EL (cell line): Measurements from ENCODE around the gene MYO5A.
"Not testable (repeated sequence)": the region's sequence is repeated elsewhere in the genome, so short reads cannot be mapped to it uniquely, and the experiment has no call there.

ENCODE experiments used
- DNase-seq: peaks from one replicate; pipeline ENCODE4 v3.0.0-alpha.2; 2016

MYO5A gene

DNA sequence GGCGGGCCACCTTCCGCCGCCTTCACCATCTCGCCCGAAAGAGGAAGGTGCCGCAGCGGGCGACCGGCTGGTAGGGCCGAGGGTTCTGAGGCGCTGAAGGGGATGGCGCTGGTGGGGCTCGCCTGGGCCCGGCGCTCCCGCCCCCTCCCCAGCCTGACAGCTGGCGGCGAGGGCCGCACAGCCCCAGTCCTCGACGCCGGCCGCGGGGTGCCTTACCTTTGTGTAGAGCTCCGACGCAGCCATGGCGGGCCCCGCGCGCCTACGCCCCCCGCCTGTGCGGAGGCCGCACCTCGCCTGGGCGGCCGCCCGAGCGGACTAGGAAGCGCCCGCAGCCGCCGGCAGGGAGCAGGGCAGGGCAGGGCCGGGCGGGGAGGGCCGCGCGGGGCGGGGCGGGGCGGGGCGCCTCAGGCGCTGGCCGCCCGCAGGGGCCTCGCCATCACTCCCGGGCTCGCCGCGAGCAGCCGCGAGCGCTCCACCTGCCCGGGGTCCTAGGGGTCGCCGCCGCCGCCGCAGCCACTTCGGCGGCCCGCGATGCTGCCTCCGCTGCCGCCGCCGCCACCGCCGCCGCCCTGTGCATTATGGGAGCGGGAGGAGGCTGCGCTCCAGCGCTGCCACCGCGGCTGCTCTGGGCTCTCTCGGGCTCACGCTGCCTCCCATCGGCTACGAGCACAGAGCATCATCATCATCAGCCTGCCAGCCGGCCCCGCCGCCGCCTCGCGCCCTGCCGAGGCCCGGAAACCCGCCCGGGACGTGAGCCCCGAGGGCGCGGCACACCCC, at the start of gene MYO5A:
Gene MYO5A (minus strand): TSS at position 317 of the 777 bp plus-strand sequence. CDS start 74 bp downstream, at position 243.
- DNase-seq = peak; percentile 79

DNA sequence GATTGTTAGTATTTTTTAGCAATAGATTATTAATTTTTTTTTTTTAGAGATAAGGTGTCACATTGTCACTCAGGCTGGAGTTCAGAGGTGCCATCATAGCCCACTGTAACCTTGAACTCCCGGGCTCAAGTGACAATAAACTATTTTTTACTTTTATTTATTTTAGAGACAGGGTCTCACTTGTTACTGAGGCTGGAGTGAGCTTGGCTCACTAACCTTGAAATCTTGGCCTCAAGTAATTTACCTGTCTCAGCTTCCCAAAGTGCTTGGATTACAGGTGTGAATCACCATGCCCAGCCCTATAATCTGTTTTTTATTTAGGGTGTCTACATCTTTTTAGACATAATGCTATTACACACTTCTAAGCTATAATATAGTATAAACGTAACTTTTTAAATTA, 48.0 kb upstream of the MYO5A start:
- DNase-seq = no peak

DNA sequence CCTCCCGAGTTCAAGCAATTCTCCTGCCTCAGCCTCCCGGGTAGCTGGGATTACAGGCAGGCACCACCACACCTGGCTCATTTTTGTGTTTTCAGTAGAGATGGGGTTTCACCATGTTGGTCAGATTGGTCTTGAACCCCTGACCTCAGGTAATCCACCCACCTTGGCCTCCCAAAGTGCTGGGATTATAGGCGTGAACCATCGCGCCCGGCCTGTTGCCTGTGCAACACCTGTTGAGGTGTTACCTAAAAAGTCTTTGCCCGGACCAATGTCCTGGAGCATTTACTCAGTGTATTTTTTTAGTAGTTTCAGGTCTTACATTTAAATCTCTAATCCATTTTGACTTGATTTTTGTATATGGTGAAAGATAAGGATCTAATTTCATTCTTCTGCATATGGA, 46.9 kb upstream of the MYO5A start:
- not testable (repeated sequence) for DNase-seq

DNA sequence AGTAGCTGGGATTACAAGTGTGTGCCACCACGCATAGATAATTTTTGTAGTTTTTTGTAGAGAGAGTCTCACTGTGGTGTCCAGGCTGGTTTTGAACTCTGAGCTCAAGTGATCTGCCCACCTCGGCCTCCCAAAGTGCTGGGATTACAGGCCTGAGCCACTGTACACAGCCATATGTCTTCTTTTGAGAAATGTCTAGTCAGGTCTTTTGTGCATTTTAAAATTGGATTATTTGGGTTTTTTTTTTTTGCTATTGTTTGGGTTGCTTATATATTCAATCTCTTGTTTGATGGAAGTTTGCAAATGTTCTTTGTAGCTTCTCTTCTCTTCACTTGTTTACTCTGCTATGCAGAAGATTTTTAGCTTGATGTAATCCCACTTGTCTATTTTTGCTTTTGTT, 46.4 kb upstream of the MYO5A start:
- no peak for DNase-seq

DNA sequence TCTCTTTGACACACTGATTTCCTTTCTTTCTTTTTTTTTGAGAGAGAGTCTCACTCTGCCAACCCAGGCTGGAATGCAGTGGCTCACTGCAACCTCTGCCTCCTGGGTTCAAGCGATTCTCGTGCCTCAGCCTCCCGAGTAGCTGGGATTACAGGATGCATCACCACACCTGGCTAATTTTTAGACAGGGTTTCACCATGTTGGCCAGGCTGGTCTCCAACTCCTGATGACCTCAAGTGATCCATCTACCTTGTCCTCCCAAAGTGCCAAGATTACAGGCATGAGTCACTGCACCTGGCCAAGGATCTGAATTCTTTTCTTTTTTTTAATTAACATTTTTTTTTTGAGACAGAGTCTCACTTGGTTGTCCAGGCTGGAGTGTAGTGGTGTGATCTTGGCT, 45.9 kb upstream of the MYO5A start:
- DNase-seq = not testable (repeated sequence)

DNA sequence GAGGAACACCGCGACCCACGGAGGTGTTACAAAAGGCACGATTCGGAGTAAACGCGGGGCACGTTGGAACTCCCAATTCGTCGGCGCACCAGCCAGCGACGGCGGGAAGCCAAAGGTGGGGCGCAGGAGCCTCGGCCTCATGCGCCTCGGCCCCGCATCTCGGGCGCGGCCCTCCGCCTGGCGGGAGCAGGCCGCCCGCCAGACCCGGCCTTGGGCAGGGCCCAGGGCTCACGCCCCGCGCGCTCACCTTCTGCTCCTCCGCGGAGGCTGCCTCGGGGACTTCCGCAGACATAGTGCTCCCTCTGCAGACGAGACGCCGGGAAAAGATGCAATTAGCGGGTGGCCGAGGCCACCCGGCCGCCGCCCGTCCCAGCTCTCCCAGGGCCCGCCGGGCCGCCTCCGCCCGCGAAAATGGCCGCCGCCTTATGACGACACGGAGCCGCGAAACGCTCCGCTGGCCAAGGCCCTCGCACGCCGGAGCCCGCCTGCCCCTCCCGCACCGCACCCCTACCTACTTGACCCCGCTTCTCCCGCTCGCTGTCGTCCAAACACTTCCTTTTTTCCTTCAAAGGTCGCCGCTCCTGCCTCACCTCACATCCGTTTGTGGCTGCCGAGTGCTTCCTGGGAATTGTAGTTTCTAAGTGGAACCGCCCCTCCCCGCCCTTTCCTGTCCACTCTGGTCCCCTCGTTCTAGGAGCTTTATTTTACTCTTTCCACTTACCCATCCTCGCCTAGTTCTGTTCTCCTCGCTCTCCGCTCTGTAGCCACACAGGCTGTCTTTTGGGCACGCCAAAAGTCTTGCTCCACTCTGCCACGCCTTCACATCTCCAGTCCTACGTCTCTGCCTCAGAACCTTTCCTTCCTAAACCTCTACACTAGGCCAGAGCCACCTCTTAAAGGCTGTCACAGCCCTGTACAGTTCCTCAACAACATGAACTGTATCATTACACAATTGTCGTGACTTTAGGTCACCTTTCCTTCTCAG, 40.2 kb upstream of the MYO5A start, which contains the start of gene ARPP19:
Gene ARPP19 (minus strand): TSS at position 430 of the 985 bp plus-strand sequence. CDS start 138 bp downstream, at position 292.
- DNase-seq = peak; percentile 91

DNA sequence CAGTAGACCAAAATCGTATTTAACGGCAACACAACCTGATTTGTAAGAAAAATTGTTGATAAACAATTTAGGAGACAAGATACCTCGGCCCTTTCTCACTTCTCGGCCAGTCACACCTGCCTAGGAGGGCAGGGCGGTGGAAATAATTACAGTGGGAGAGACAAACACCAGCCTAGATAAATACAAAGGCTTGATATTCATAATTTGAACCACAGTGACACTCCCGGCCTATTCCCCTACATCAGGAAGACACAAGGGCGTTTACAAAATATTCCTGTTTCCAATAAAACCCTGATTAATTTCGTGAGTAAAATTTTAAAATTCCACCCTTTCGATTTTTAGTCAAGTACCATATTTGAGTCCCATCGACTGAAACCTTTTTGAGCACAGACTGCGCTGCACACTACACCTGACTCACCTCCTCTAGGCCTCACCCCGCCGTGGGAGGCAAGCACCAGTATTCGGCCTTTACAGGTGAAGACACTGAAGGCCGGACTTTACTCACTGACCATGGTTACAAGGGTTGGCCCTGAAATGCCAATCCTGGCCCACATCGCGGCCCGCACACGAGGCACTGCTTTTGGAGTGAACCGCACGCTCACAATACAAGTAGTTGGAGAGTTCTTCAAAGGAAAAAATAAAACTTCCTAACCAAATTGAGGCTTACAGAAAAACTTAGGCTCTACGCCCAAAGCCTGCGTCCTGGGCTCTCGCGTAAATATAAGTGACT, 39.4 kb upstream of the MYO5A start:
- no peak for DNase-seq

DNA sequence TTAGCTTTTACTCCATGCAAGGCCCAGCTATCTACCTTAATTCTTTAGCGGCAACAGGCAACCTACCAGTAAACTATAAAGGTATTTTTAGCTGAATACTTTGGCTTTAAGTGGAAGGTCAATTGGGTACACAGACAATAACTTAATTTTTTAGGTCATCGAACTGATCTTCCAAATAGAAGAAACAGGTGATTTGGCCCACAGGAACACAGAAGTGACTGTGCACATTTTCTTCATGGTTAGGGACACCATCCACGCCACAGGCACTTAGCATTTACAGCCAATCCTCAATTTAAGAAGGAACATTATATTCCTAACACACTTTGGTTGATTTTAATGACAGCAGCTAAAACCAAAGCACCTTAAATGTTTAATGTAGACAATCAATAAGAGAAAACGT, 38.2 kb upstream of the MYO5A start:
- DNase-seq = no peak

DNA sequence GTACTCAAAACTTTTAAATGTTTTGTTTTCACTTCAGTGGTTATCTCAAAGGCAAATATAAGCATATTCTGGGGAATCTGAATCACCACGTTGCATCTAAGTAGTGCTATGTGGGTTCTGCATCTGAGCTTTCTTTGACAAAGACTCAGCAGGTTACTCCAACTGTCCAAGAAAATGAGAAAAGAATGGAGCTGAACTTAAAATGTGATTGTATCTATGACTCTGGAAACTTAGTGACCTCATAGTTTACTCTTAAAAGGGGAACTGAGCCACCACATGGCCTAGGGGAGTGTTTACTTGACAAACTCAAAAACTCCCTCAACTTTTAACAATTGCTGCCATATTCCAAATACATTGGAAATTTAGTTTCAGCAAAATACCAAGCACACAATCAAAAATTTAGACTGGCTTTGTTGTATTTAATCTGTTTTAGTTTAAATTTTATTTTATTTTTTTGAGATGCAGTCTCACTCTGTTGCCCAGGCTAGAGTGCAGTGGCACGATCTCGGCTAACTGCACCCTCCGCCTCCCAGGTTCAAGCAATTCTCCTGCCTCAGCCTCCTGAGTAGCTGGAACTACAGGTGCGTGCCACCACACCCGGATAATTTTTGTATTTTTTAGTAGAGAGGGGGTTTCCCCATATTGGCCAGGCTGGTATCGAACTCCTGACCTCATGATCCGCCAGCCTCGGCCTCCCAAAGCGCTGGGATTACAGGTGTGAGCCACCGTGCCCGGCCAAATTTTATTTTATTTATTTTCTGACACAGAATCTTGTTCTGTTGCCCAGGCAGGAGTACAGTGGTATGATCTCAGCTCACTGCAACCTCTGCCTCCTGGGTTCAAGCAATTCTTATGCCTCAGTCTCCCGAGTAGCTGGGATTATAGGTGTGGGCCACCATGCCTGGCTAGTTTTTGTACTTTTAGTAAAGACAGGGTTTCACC, 37.0 kb upstream of the MYO5A start:
- DNase-seq = peak; percentile 19

DNA sequence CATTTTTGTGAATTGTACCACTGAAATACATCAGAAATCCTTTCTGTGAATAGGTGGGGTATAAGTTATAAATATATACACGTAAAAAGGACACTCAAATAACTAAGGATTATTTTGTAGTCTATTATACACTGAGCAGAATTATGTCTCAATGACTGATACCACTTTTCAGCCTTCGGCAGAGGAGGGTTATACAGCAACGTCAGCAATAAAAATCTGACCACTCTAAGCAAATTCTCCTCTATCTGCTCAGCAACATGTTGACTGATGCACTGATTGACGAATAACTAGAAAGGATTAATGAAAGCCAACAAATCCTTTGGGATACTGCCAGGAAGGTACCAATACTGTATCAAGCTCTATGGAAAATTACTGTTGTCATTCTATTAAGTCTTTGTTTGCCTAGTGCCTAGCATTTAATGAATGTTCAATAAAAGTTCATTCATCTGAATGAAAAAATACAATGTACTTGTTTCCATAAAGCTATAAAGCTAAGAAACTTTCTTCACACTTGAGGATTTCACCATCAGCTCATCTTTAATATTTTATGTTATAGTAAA, 34.9 kb upstream of the MYO5A start:
- no peak for DNase-seq

DNA sequence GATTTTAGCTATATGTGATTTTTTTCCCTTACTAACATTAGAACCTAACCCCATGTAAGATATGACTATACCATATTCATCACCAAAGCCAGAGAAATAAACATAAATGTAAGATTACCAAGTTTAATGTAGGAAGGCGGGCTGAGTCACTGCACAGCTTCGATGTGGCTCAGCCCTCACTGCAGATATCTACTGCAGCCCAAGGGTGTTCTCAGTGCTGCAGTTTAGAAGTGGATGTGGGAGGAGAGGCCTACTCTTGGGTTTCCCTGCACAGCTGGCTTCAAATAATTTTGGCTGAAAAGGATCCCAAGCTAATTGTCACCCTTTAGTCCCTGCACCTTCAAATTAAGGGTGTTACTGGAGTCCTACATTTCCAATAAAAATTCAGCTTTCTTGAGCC, 30.9 kb upstream of the MYO5A start:
- peak; percentile 24 for DNase-seq

DNA sequence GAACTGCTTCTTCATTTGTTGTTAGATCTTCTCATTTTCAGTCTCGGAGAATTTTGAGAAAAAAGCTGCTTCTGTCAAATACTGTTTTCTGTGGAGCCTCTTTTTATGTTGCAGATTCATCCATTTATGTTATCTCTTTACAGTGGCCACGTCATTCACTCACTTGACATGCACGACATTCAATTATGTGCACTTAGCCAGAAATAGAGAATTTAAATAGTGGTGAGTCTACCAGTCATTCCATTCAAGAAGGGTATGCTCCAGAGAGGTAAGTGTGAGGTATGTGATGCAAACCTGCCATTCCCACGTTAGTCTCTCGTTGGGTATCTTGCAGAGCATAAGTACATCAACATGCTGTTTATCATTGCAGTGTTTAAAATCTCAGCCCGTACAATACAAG, 30.3 kb upstream of the MYO5A start:
- DNase-seq = no peak

DNA sequence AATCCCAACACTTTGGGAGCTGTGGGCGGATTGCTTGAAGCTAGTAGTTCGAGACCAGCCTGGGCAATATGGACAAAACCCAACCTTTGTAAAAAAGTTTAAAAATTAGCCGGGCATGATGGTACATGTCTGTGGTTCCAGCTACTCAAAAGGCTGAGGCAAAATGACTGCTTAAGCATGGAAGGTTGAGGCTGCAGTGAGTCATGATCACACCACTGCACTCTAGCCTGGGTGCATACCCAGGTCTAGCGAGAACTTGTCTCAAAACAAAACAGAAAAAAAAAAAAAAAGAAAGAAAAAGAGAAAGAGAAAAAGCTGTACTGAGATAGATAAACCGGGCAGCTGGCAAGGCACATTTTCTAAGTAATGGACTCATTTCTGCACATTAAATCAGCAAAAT, 29.5 kb upstream of the MYO5A start:
- peak; percentile 69 for DNase-seq

DNA sequence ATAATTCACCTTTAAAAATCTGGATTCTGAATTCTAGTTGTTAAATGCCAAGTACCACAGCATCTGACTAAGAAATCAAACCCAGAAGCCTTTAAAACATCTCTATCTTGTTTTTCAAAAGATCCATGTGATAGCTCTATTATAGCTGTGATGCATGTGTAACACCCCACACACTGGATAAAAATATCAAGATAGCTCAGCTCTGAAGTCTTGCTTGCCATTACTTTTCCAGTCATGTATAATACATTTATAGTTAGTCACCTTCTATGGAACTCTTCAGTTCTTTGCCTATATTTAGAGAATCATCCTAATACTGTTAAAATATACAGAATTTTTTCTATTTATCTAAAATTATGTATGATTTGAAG, 28.6 kb upstream of the MYO5A start:
- DNase-seq = no peak

DNA sequence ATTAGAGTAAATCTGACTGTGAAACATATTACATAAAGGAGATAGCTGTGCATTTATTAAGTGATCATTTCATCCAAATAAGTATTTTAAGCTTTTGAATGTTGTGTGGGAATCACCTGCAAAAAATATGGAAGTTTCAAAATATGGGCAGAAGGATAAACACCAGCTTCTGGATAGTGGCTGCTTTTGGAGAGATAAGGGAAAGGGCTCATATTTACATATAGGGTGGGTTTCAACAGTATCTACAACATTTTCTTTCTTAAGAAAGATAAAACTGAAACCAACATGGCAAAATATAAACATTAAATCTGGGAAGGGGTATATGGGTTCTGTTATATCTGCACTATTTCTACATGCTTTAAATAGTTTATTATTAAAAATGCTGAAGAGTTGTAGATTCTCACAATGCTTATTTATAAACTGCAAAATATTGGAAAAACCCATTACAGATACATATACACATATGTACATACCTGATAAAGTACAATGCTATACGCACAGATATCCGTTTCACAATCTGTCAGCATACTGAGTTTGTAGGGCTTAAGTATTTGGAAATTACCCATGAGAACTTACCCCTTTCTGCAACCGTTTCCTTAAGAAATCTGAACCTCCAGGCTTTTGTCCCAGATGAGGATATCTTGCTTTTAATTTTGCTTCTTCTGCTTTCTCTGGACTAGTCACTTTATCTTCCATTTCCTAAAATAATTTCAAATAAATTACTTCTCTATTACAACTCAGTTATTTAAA, 28.0 kb upstream of the MYO5A start:
- no peak for DNase-seq

DNA sequence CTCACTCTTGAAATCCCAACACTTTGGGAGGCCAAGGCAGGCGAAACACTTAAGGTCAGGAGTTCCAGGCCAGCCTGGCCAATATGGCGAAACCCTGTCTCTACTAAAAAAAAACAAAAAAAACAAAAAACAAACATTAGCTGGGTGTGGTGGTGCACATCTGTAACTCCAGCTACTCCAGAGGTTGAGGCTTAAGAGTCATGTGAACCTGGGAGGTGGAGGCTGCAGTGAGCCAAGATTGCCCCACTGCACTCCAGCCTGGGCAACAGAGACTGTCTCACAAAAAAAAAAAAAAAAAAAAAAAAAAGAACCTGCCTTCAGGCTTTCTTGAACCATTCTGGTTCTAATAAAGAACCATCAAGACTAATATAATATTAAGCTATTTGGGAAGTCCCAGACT, 23.6 kb upstream of the MYO5A start:
- no peak for DNase-seq

DNA sequence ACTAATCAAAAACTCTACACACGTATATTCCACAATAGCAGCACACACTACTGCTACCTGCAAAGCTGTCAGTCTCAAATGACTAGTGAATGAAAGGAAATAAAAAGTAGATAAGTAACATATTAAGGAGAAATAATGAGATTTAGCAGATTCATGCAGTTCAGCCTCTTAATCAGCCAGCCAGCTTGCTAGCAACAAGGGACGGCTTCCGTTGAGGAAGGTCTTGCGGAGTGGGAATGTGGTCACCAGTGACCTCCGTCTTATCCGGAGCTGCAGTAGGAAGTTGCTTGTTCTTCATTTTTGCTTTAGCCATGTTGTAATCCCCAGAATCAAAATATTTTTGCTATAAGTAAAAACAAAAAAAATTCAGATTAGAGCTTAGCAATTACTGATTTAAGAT, 23.1 kb upstream of the MYO5A start:
- no peak for DNase-seq

DNA sequence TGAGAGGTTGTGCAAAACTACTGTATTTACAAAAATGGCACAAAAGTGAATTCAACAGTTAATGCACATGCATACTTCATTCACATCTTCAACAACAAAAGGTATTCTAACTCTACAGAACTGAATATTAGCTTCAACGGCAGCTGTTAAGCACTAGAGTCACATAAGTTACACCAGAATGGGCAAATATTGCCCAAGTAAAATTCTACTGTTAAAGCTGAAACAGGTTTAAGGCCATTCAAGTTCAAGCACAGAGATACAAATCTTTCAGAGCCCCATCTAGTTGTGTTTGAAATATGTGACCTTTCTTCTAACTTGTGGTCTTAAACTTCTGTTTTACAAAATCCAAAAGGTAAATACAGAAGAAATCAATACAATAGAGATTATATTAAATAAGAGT, 22.5 kb upstream of the MYO5A start:
- not testable (repeated sequence) for DNase-seq

DNA sequence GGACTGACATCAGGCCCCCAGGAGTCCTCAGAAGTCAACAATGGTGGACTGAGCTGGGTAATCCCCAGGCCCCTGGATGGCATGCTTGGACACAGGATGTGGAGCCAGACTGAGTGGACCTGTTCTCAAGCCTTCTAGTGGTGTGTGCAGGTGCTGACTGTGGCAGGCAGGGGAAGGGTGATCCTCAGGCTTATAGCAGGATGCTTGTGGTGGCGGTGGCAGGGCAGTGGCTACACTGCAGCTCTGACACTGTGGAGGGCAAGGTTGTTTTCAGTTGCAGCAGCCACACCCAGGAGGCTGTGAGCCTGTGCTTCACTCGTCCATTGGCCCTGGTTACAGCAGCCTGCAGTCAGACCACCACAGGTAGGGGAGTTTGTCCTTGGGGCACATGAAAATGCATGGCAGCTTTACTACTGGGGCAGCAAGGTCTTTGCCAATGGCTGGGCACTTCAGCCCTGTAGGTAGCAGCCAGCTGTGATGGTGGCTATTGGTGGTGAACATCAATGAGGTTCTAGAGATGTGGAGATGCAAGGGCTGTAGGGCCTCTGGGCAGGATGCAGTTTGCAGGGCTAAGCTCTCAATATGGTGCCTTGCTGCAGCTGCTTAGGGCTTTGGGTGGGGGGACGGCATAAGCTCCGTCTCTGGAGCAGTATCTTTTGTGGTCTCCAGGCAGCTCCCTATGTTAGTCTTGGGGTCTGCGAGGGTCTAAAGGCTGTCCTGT, 17.5 kb upstream of the MYO5A start:
- DNase-seq = no peak

DNA sequence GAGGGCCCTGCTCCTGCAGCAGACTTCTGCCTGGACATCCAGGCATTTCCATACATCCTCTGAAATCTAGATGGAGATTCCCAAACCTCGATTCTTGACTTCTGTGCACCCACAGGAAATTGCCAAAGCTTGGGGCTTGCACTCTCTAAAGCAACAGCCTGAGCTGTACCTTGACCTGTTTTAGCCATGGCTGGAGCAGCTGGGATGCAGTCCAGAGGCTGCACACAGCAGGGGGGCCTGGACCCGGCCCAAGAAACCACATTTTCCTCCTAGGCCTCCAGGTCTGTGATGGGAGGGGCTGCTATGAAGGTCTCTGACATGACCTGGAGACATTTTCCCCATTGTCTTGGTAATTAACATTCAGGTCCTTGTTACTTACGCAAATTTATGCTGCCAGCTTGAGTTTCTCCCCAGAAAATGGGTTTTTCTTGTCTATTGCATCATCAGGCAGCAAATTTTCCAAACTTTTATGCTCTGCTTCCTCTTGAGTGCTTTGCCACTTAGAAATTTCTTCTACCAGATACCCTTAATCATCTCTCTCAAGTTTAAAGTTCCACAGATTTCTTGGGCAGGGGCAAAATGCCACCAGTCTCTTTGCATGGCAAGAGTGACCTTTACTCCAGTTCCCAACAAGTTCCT, 11.8 kb upstream of the MYO5A start:
- DNase-seq = no peak
